ENCODE measurements around the gene TGFBI. TPM values are rescaled to one million over a fixed set of nuclear protein-coding genes. Genes with fewer than 3 reads are reported as not detected.

TGFBI gene
- total RNA-seq, 1 donor from 2014 or later, result 16.9 TPM

DNA sequence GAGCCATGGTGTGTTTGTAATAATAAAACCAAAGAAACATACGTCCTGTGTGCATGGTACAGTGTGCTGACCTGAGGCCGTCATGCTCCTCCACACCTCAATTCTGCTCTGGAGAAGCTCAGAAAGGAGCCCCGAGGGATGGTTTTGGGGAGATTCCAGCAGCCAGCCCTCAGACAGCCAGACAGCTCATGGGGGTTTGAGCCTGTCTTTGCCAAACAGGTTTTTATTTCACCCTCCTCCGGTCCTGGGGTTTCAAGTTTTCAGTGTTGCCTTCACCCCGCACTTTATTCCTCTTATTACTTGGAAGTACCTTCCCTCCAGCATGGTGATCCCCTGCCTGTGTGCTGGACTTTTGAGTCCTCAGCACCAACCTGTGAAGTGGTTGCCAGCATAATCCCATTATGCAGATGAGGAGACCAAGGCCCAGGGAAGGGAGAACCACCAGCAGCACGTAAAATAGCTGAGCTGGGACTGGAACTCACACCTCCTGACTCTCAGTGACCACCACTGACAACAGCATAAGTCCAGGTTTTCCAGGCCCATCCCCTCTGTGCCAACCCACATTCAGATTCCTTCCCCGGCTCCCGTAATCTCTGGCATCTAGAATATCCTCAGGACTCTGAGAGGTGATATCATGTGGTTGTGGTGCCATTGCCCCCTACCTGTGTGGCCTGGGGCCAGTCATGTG, 35.1 kb downstream of the TGFBI start:
- DNase-seq (ENCODE audit: low read depth, low spot score), result no peak

DNA sequence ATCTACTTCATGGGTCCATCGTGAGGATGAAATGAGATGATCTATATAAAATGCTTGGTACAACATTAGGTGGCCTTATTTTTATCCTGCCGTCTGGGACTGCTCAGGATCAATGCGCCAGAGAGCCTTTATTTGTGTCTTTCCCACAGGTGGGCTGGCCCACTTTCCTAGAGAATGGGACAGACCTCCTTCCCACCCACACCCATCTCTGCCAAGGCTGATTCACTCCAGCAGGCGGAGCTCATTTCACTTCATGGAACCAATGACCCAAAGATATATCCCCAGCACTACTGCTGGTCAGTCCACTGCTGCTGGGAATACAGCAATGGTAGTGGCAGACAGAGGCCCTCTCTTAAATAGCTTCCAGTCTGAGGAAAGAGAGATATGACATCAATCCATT, 35.7 kb downstream of the TGFBI start:
- DNase-seq (ENCODE audit: low read depth, low spot score), result no peak

DNA sequence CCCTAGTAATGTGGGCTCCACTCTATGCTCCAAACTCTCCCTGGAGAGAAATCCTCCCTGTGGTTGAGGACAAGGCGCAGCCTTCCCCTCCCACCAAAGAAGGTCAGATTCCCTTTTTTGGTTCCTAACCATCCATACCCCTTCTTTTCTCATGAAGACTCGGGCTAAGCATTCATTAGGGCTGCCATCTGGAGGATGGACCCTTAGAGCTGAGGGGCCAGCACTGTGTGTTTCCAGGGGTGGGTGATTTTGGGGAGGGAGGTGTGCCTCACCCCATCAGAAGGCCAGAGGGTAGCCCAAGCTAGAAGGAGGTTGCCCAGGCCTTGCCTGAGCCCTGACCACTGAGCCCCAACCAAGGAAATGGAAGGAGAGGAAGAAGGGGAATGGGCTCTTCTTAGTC, 36.8 kb downstream of the TGFBI start:
- DNase-seq (ENCODE audit: low read depth, low spot score), result no peak

DNA sequence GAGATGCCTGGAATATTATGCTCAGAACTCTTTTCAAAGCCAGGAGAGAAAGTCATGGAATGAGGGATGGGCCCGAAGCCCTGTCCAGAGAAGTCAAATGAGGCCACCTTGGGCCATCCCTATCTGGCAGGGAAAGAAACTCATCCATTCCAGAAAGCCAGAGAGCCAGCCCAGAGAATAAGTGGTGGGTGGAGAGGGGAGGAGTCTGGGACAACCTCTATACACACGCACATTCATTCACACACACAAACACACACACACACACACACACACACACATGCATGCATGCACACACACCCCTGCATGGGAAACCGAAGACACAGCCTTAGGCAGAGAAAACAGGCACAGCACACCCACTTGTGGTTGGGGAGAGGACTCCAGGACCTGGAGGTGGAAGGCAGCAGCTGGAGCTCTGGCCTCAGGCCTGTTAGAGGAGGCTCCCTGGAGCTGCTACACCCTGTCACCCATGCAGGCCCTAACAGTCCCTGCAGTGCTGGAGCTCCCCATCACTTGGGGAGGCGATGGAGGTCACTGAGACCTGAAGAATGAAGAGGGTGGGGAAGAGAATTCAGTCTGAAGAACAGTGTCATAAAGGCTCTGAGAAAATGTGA, 38.0 kb downstream of the TGFBI start:
- DNase-seq (ENCODE audit: low read depth, low spot score), result no peak

DNA sequence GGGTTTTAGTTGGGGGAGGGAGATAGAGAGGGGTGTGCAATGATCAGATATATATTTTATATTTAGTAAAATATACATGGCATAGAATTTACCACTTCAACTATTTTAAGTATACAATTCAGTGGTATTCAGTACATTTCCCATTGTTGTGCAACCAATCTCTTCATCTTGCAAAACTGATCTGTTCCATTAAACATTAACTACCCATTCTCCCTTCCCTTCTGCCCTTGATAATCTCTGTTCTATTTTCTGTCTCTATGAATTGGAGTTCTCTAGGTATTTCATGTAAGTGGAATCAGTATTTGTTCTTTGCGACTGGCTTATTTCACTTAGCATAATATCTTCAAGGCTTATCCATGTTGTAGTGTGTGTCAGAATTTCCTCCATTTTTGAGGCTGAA, 38.6 kb downstream of the TGFBI start:
- no peak for DNase-seq (ENCODE audit: low read depth, low spot score)

DNA sequence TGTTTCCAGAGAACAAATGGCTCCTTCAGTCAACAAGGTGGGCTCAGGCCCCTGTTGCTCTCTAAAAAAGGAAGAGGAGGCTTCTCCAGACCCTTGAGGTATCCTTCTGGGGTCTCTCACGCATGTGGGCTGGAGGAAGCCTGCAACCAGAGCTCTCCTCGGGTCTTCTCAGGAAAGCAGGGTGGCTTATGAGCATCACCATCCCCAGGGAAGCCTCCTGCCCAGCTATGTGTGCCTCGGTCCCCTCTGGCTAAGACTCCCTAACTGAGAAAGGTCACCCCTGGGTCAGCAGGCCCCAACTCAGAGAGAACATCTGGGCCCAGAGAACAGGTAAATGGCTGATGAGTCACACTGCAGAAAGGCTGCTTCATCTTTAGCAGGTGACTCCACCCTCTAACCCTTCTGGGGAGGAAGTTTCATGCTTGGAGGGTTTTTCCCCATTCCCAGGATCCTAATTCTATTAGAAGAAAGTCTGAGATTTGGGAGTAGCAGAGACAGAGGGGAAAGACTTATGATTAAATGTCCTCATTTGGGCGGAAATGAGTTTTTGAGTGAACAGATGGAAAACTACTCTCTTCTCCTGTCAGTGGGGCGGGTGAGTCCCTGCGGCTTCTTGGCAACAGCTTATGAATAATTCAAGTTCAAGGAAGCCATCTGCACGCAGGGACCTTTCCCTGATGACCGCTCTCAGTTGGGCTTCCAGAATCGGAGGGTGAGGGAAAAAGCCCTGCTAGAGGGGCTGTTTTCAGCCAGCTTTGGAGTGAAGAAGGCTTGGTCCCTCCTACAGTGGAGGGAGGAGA, 41.9 kb downstream of the TGFBI start:
- DNase-seq (ENCODE audit: low read depth, low spot score), result no peak

DNA sequence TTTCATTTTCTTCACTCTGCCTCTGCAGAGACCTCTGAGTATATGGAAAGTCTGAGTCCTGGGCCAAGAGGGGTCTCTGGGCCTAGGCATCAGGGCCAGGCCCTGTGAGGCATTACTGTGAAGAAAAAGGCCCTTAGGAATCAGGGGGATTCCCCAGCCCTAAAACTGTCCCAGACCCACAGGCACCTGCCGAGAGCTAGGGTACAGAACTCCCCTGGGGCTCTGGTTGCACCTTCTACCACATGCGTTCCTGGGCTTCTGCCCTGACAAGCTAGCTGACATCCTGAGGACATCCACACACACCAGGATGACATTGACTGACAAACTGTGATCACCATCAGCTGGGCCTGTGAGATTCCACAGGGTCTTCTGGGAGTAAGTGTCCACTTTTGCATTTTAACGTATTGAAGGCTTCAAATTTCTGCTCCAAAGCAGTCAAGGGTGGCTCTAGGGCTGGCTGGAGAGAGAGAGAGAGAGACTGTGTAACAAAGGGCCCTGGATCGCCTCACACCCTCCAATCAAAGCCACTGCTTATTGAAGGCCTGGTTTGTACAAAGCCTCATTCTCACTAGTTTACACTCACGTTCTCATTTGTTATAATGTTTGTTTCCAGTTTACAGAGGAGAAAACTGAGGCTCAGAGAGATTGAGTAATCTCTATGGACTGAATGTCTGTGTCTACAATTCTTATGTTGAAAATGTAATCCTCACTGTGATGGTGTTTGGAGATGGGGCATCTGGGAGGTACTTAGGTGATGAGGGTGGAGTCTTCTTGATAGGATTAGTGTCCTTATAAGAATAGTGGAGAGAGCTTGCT, 45.1 kb downstream of the TGFBI start:
- no peak for DNase-seq (ENCODE audit: low read depth, low spot score)

DNA sequence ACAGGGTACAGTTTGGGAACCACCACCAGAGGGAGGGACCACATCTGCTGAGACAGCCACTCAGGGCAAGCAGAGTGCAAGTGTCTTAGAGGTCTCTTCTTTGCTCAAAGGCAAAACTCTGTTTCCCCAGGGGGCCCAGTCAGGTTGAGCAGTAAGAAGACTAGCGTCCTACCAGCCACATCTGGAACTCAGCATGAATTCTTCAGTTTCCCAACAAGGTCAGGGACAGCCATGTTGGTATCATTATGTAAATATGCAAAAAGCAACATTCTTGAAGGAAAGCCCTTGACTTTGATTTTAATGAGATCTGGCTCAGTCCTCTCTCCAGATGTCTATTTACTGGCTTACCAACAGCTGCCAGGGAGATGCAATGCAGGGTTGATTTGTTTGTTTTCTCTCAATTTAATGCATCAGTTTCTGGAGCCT, 46.7 kb downstream of the TGFBI start:
- DNase-seq (ENCODE audit: low read depth, low spot score), result no peak

DNA sequence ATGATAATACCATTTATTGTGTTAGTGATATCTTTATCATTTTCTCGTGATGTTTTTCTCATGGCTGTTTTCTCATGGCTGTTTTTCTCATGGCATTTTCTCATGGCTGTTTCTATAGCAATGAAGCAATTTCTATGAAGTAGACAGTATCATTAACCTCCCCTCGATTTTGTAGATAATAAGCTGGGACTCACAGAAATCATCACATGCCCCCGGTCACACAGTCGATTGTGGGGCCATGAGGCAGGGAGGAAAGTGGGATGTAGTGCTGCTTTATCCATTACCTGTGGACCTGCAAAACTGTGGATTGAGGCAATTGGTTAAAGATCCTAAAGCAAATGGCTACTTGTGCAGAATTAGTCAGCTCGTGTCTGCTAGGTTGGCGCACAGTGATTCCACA, 47.3 kb downstream of the TGFBI start:
- no peak for DNase-seq (ENCODE audit: low read depth, low spot score)

DNA sequence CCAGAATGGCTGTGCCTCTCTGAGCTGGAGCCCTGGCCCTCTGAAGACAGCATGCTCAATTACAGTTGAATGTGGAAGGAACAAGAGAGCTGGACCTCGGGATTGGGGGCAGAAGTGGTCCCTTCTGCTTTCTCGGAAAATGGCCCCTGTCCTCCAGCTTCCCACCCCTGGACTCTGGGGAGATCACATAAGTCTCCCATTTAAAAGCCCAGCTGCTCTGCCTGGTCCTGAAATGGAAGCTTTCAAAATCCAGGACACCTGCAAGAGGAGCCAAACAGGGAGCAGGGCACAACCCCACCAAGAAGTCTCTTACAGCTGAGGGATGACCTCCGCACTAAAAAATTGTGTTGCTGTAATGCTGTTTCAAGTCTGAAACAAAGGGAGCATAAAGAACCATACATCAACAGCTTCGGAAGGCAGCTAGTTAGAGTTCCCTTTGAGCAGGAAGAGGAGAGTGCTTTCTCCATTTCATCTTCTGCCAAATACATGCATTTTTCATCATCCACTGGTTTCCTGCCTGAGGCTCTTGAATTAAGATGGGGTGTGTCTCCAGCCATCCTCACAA, 48.2 kb downstream of the TGFBI start:
- no peak for DNase-seq (ENCODE audit: low read depth, low spot score)

DNA sequence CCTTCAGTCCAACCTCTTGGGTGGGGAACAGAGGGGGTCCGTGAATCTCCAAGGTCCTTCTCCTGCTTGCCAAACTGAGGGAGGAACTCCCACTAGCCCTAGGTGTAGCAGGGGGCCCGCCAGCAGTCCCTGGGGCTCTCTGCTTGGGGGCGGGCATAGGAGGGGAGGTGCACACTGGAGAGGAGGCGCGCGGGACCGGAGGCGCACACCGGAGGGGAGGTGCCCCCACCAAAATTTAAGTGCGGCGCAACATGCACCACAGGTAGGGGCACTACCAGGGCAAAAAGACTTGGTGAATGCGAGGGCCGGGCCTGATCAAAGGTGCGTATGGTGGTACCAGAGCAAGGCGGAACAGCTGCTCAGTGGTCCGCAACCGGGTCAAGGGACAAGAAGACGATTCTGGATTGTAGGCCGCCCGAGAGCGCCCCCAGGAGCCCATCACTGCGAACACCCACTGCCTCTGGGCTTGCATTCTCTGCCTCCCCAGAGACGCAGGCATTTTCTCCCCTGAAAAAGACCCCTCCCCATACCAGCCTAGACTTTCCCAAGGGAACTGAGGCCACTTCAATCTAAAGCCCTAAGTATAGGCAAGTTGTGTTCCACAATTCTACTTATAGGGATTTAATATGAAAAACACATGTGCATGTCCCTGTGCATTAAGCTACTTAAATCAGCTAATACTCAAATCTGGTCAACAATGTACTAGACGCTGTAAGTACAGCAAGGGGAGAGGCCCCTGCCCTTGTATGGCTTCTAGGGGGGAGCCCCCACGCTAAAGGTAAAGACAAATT, 50.6 kb downstream of the TGFBI start:
- no peak for DNase-seq (ENCODE audit: low read depth, low spot score)

DNA sequence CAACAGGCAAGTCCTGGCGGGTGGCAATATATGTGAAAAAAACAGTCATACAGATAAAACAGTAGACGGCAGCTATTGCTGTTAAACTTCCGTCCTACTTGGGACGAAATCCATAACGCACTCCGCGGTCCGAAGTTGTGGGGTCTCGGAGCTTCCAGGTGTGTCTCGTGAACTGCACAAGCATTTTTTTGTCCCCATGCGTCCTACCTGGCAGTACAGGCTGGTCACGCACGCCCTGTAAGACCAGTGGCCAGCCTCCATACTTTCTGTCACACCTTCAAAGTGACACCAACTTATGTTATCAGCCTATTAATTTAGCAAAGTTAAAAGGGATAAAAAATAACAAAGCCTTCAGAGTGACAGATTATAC, 51.3 kb downstream of the TGFBI start:
- DNase-seq (ENCODE audit: low read depth, low spot score), result no peak

DNA sequence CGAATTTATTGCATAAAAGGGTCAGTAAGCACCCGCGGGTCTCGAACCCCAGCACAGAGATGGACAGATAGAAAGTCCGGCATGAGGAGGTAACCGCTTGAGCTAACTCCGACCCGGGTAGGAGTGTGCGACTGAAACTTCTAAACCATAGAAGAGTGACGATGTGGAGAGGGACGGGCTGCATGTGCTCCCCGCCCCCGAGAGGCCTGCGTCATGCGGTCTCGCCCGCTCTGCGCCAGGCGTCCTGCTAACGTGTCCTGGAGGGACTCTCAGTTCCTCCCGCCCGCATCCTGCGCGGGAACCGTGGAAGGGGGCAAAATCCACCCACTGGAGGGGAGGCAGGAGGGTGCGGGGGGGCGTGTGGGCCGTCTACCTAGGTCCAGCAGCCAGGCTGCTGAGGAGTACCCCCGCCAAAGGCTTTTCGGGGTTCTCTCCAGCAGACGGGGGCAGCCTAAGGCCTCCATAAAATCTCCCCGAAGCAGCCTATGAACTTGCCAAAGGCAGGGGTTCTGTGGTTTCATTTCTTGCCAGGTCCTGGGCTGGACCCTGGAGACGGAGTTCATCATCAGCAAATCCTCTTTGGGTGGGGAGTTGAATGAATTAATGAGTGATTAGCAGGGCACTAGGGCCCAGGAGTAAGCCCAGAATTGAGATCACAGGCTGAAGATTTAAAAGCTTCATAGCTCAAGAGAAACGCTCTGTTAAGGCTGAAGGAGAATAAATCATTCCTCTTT, 51.9 kb downstream of the TGFBI start:
- DNase-seq (ENCODE audit: low read depth, low spot score), result peak; percentile 46

DNA sequence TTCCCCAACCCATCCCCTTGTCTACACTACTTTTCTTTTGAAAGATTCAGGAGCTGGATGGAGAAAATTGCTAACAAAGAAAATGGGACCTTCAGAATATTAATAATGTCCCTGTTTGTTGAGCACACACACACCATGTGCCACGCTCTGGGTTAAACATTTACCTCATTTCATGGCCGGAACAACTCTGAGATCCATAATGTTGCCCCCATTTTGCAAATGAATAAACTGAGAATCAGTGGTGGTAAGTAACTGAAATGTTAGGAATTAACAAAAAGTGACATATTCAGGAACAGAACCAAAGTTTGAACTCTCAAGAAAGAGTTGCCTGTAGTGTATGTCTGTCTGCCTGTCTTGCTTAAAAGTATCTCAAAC, 52.4 kb downstream of the TGFBI start:
- no peak for DNase-seq (ENCODE audit: low read depth, low spot score)

DNA sequence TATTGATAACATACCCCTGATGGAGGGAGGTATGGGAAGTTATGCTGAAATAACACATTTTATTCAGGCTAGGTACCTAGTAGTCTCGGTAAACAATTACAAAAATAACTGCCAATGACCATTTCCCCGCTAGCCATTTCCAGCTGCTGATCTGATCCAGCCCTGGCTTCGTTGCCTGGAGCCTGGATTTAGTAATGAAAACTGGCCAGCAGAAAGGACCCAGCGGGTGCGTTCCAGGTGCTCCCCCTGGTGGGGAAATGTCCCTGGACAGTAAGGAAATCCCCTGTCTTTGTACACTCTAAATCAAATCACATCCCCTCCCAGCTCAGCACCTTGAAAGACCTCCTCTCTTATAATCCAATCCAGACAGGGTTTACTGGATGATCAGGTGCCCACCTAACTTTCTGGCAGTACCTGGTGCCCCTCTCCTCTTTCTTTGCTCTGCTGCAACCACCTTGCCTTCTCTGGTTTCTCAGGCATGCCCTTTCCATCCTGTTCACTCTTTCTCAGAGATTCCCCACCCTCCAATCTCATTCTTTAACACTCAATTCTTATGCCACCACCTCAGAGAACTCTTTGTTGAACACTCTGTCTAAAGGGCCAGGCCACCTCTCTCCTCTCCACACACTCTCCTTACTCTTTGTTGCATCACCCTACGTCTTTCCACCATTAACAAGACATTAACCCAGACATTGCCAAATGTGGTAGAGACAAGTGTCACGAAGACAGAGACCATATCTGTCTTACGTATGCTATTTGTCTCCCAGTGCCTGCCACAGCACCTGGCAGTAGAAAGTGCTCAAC, 53.8 kb downstream of the TGFBI start:
- no peak for DNase-seq (ENCODE audit: low read depth, low spot score)

DNA sequence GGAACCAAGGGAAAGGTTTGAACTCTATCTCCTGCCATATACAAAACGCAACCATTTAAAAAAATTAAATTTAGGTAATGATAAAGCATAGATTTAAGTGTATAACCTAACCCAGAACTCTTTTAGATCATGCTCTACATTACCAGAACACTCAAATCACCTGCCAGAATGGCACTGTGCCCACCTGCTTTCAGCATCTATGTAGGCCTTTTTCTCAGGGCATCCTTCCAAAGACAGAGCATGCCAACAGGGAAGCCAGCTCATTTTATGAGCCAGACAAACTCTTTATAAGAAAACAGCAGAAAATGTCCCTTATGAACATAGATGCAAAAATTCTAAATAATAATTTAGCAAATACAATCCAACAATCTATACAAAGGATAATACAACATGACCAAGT, 55.9 kb downstream of the TGFBI start:
- DNase-seq (ENCODE audit: low read depth, low spot score), result no peak

DNA sequence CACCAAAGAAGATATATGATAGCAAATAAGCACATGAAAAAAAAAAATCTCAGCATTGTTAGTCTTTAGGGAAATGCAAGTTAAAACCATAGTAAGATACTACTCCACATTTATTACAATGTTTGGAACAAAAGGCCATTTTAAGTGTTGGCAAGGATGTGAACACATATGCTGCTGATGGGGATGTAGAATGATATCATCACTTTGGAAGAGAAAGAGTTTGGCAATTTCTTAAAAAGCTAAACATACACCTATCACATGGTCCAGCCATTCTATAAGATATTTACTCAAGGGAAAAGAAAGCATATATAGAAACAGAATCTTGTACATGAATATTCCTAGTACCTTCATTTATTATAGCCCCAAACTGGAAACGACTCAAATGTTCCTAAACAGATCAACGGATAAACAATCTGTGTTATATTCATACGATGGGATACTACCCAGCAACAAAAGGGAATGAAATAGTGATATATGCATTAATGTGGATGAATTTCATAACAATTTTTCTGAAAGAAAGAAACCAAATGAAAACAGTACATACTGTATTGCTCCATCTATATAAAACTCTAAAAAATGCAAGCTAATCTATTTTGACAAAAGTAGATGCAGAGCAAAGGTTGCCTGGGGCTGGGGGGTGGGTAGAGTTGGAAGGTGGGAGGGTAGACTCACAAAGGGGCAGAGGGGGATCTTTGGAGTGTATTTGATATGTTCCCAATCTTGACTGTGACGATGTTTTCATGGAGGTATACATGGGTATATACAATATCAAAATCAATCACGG, 58.2 kb downstream of the TGFBI start:
- no peak for DNase-seq (ENCODE audit: low read depth, low spot score)

All from pulmonary artery endothelial cell (primary cell).